ENCODE data around the gene NRARP. TPM values are rescaled to one million over a fixed set of nuclear protein-coding genes. Genes with fewer than 3 reads are reported as not detected.

NRARP gene
- total and polyA plus RNA-seq, 2 of the 8 experiments (the other 6 are each of a cell fraction or from before 2014, with no cell fraction given): 32.5 to 37.2 TPM

DNA sequence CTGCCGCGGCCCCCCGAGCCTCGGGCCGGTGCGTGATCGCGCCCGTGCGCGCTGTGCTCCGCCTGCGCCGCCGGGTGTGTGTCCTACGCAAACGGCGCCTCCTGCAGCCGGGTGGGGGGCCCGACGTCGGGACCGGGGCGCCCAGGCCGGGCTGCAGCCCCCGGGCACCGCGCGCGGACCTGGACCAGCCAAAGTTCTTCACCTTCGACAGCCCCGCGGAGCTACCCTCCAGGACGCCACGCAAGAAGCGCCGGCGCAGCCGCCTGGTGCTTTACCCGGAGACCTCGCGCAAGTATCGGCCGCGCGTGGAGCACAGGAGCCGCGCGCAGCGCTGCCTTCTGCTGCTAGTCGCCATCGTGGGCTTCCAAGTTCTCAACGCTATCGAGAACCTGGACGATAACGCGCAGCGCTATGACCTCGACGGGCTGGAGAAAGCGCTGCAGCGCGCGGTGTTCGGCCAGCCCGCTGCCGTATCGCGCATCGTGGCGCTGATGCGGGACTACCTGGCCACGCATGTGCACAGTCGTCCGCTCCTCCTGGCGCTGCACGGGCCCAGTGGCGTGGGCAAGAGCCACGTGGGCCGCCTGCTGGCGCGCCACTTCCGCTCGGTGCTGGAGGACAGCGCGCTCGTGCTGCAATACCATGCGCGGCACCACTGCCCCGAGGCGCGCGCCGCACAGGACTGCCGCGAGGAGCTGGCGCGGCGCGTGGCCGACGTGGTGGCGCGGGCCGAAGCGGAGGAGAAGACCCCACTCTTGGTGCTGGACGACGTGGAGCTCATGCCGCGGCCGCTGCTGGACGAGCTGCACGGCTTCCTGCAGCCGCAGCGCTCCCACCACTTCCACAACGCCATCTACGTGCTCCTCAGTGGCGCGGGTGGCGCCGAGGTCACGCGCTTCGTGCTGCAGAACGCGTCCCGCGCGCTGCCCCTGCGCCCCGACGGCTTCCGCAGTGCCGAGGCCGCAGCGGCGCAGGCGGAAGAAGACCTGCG lies 23.1 kb downstream of the NRARP start (continued):
- TF ChIP-seq RXRA (IDR thresholded peaks at IDR 0.05; ENCODE audit: insufficient read depth, low read depth, low read length): no peak
- no peak for TF ChIP-seq TAF7 (optimal IDR thresholded peaks at IDR 0.05; ENCODE audit: borderline replicate concordance, low read depth, low read length)
- TF ChIP-seq SP4 (IDR thresholded peaks at IDR 0.05; ENCODE audit: low read length): no peak
- TF ChIP-seq ASH2L (IDR thresholded peaks at IDR 0.05; ENCODE audit: low read length): no peak
- TF ChIP-seq KDM1A (IDR thresholded peaks at IDR 0.05; ENCODE audit: borderline replicate concordance, low read length): no peak
- TF ChIP-seq KDM4A (IDR thresholded peaks at IDR 0.05; ENCODE audit: low read depth, low read length, severe bottlenecking): peak; percentile 29
- no peak for TF ChIP-seq CTBP2 (IDR thresholded peaks at IDR 0.05; ENCODE audit: borderline replicate concordance, insufficient read depth, insufficient read length, low read length)
- no peak for TF ChIP-seq MAFK (IDR thresholded peaks at IDR 0.05; ENCODE audit: low read depth, low read length)
- no peak for TF ChIP-seq CREB1 (IDR thresholded peaks at IDR 0.05)
- TF ChIP-seq CHD2 (IDR thresholded peaks at IDR 0.05; ENCODE audit: low read length): no peak
- TF ChIP-seq CEBPB (IDR thresholded peaks at IDR 0.05; ENCODE audit: low read depth, low read length): no peak
- TF ChIP-seq BRCA1 (IDR thresholded peaks at IDR 0.05; ENCODE audit: low read depth, low read length): no peak
- TF ChIP-seq CHD1 (IDR thresholded peaks at IDR 0.05; ENCODE audit: low read depth, low read length): no peak
- TF ChIP-seq RAD21 (IDR thresholded peaks at IDR 0.05 in 1 of 2, conservative IDR thresholded peaks at IDR 0.05 in 1 of 2; ENCODE audit: low read depth in 2 of 2, low read length in 2 of 2): no peak
- TF ChIP-seq, protein P1, sequence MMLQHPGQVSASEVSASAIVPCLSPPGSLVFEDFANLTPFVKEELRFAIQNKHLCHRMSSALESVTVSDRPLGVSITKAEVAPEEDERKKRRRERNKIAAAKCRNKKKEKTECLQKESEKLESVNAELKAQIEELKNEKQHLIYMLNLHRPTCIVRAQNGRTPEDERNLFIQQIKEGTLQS (IDR thresholded peaks at IDR 0.05; ENCODE audit: insufficient read depth, low read depth, low read length): no peak
- TF ChIP-seq TCF12 (IDR thresholded peaks at IDR 0.05; ENCODE audit: low read depth, low read length): no peak
